IPS-15b (cell line): ENCODE measurements around the gene PMF1.

Experiments used
- H3K27me3 ChIP-seq: one replicate; pipeline ENCODE4 v1.6.1; 2013; ENCODE audit warnings: low read length; ENCODE audit not compliant: control insufficient read depth, insufficient read depth
- H3K36me3 ChIP-seq: one replicate; pipeline ENCODE4 v1.6.1; 2013; ENCODE audit warnings: low read length; ENCODE audit not compliant: control insufficient read depth, insufficient read depth
- H3K4me1 ChIP-seq: one replicate; pipeline ENCODE4 v1.6.1; 2013; ENCODE audit warnings: mild to moderate bottlenecking, low read length; ENCODE audit not compliant: control insufficient read depth, insufficient read depth
- H3K4me3 ChIP-seq: one replicate; pipeline ENCODE4 v1.5.1; 2013; ENCODE audit warnings: low read depth, low read length
- H3K9ac ChIP-seq: one replicate; pipeline ENCODE4 v1.6.1; 2013; ENCODE audit warnings: low read depth, mild to moderate bottlenecking, low read length
- H3K9me3 ChIP-seq: one replicate; pipeline ENCODE4 v1.6.1; 2013; ENCODE audit warnings: mild to moderate bottlenecking, low read length; ENCODE audit not compliant: control insufficient read depth, insufficient read depth

Gene PMF1

GRCh38 chr1:156226782-156227181 is 14.0 kb downstream of the PMF1 start:
- Histone ChIP-seq H3K4me1 (no peaks in the 10 kb centered on the region), H3K9me3 (no peaks in the 10 kb centered on the region), H3K4me3 (no peak overlapping the region), H3K9ac (no peak overlapping the region), H3K36me3 (peaks cover 19% of the 10 kb centered on the region), H3K27me3 (no peaks in the 10 kb centered on the region)

- H3K9me3 ChIP-seq, result no peaks in the 10 kb centered on the region
Observed at GRCh38 chr1:156228501-156228900, 15.7 kb downstream of the PMF1 start.

GRCh38 chr1:156229809-156230472 is 17.1 kb downstream of the PMF1 start:
- H3K4me3 ChIP-seq, result no peak overlapping the region
- H3K36me3 ChIP-seq, result peaks cover 13% of the 10 kb centered on the region
- no peaks in the 10 kb centered on the region for H3K4me1 ChIP-seq
- H3K9me3 ChIP-seq, result no peaks in the 10 kb centered on the region
- H3K27me3 ChIP-seq, result no peaks in the 10 kb centered on the region
- H3K9ac ChIP-seq, result no peak overlapping the region

More at GRCh38 chr1:156228501-156228900, 15.7 kb downstream of the PMF1 start:
- Histone ChIP-seq H3K27me3 (no peaks in the 10 kb centered on the region), H3K9ac (no peak overlapping the region), H3K36me3 (peaks cover 16% of the 10 kb centered on the region), H3K4me3 (no peak overlapping the region), H3K4me1 (no peaks in the 10 kb centered on the region)

GRCh38 chr1:156230473-156230837 is 17.6 kb downstream of the PMF1 start:
- Histone ChIP-seq H3K9ac (no peak overlapping the region), H3K9me3 (no peaks in the 10 kb centered on the region), H3K4me1 (no peaks in the 10 kb centered on the region), H3K4me3 (no peak overlapping the region), H3K36me3 (peaks cover 13% of the 10 kb centered on the region), H3K27me3 (no peaks in the 10 kb centered on the region)

- Histone ChIP-seq H3K9me3 (no peaks in the 10 kb centered on the region), H3K4me1 (no peaks in the 10 kb centered on the region), H3K9ac (peak overlapping the region; percentile 26), H3K27me3 (no peaks in the 10 kb centered on the region), H3K36me3 (peaks cover 18% of the 10 kb centered on the region), H3K4me3 (no peak overlapping the region)
Observed at GRCh38 chr1:156232201-156232894, 19.5 kb downstream of the PMF1 start.

- H3K27me3 ChIP-seq, result no peaks in the 10 kb centered on the region
- peaks cover 18% of the 10 kb centered on the region for H3K36me3 ChIP-seq
- H3K4me3 ChIP-seq, result no peak overlapping the region
- H3K4me1 ChIP-seq, result no peaks in the 10 kb centered on the region
- H3K9me3 ChIP-seq, result no peaks in the 10 kb centered on the region
- H3K9ac ChIP-seq, result no peak overlapping the region
Observed at GRCh38 chr1:156233426-156234127, 20.8 kb downstream of the PMF1 start.

GRCh38 chr1:156236164-156236563 is 23.4 kb downstream of the PMF1 start:
- H3K4me1 ChIP-seq, result no peaks in the 10 kb centered on the region
- no peaks in the 10 kb centered on the region for H3K9me3 ChIP-seq
- peaks cover 19% of the 10 kb centered on the region for H3K36me3 ChIP-seq
- H3K9ac ChIP-seq, result no peak overlapping the region
- no peak overlapping the region for H3K4me3 ChIP-seq
- H3K27me3 ChIP-seq, result no peaks in the 10 kb centered on the region

GRCh38 chr1:156238248-156238647 is 25.4 kb downstream of the PMF1 start:
- no peaks in the 10 kb centered on the region for H3K4me1 ChIP-seq
- no peaks in the 10 kb centered on the region for H3K9me3 ChIP-seq
- no peak overlapping the region for H3K4me3 ChIP-seq
- H3K9ac ChIP-seq, result no peak overlapping the region
- peaks cover 15% of the 10 kb centered on the region for H3K36me3 ChIP-seq
- H3K27me3 ChIP-seq, result no peaks in the 10 kb centered on the region

- Histone ChIP-seq H3K27me3 (no peaks in the 10 kb centered on the region), H3K9ac (no peak overlapping the region), H3K4me1 (no peaks in the 10 kb centered on the region), H3K9me3 (no peaks in the 10 kb centered on the region), H3K4me3 (no peak overlapping the region), H3K36me3 (peaks cover 8% of the 10 kb centered on the region)
Observed at GRCh38 chr1:156241311-156241811, 28.6 kb downstream of the PMF1 start.

- no peaks in the 10 kb centered on the region for H3K27me3 ChIP-seq
- no peaks in the 10 kb centered on the region for H3K9me3 ChIP-seq
- H3K4me3 ChIP-seq, result no peak within 1 kb of the TSS
- no peaks in the 10 kb centered on the region for H3K4me1 ChIP-seq
- peaks cover 8% of the 10 kb centered on the region for H3K36me3 ChIP-seq
- no peak within 1 kb of the TSS for H3K9ac ChIP-seq
Observed at GRCh38 chr1:156241926-156242325, 29.1 kb downstream of the PMF1 start, which contains the start of gene BGLAP. Gene BGLAP (plus strand): TSS chr1:156242184. CDS start chr1:156242232, 48 bp downstream.

GRCh38 chr1:156242738-156243137 is 29.9 kb downstream of the PMF1 start:
- H3K36me3 ChIP-seq, result peaks cover 8% of the 10 kb centered on the region
- no peak overlapping the region for H3K4me3 ChIP-seq
- H3K9ac ChIP-seq, result no peak overlapping the region
- no peaks in the 10 kb centered on the region for H3K27me3 ChIP-seq
- no peaks in the 10 kb centered on the region for H3K9me3 ChIP-seq
- no peaks in the 10 kb centered on the region for H3K4me1 ChIP-seq
